Sigmoid colon (tissue), 4 donors: ENCODE results near the gene MAP3K7CL.

ENCODE experiments used
- EP300 ChIP-seq, 4 donors: sonication (generic); formaldehyde crosslinking; IDR thresholded peaks; one replicate each; pipeline ENCODE4 v1.6.1; 2017; ENCODE audit warnings: antibody characterized with exemption in 4 of 4
- POLR2A ChIP-seq, 2 donors: fragments of 450-650 bp; IDR thresholded peaks; one replicate each; pipeline ENCODE4 v1.6.1; 2016; ENCODE audit warnings: antibody characterized with exemption in 2 of 2, mild to moderate bottlenecking in 2 of 2, moderate library complexity in 2 of 2

GRCh38 chr21:29179503-29179902 lies 49.1 kb downstream of the MAP3K7CL start:
- TF ChIP-seq EP300 (IDR thresholded peaks at IDR 0.05) (no peak), POLR2A (IDR thresholded peaks at IDR 0.05) (no peak)
